SH-SY5Y (cell line): ENCODE measurements around the gene LRRC75B.

Experiments
- GATA2 ChIP-seq: IDR thresholded peaks from 2 replicates; pipeline ENCODE4 v1.6.1; 2011; ENCODE audit warnings: mild to moderate bottlenecking, low read depth, low read length
- GATA3 ChIP-seq: IDR thresholded peaks from 2 replicates; pipeline ENCODE4 v1.6.1; 2011; ENCODE audit warnings: low read depth, mild to moderate bottlenecking, low read length, moderate library complexity

DNA sequence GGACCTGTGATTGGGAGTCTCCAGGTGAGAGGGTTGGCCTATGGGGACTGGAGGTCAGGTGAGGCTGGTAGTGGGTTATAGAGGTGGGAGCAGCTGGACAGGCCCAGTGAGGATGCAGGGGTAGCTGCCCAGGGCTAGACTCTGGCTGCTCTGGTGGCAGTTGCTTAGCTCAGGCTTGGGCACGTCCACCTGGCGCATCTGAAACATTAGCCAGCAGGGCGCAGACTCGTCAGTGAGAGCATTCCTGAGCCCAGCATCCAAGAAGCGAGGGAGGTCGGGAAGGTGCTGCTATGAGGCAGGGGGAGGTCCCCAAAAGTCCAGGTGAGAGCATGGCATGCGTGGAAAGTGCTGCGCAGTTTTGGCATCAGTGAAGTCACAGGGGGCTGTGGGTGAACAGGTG lies 6.6 kb upstream of the LRRC75B start:
- TF ChIP-seq GATA2 (no peak), GATA3 (no peak)
